LNCaP clone FGC (cell line): ENCODE measurements around the gene STAT6.
"Not testable (repeated sequence)": the region's sequence is repeated elsewhere in the genome, so short reads cannot be mapped to it uniquely, and the experiment has no call there.

Source experiments
- DNase-seq: peaks from one replicate; pipeline ENCODE4 v3.0.0-alpha.2; 2011; ENCODE audit warnings: low read depth
- H3K4me3 ChIP-seq: 2 replicates; pipeline ENCODE4 v1.5.1; 2011; ENCODE audit warnings: mild to moderate bottlenecking, low read depth, low read length, control low read depth
- TF ChIP-seq, protein P1 (sequence below): IDR thresholded peaks from 2 replicates; pipeline ENCODE4 v1.5.1; 2012; ENCODE audit warnings: mild to moderate bottlenecking; ENCODE audit not compliant: control insufficient read depth, insufficient read depth; ENCODE audit errors: extremely low read depth

STAT6 gene

DNA sequence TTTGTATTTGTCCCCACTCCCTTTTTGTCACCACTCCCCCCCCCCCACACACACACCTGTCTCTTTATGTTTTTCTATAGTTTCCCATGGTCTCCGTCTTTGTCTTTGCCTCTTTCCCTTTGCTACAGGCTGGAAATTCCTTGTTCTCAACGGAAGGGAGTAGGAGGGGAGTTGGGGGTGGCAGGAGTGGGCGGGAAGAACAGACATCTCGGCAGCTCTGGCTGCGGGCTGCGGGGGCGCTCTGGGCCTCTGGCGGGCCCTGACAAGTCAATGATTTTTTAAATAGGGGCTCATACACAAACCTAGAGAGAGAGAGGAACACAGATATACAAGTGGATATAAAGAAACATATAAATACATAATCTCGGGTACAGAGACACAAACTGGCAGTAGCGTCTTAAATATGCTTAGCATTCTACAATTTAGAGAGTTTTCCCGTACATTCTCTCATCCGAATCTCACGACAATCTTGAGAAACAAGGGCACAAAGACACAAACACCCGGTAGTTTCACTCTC is 24.6 kb downstream of the STAT6 start:
- H3K4me3 ChIP-seq: peak overlapping the region; percentile 58
- no peak for DNase-seq
- TF ChIP-seq, protein P1, sequence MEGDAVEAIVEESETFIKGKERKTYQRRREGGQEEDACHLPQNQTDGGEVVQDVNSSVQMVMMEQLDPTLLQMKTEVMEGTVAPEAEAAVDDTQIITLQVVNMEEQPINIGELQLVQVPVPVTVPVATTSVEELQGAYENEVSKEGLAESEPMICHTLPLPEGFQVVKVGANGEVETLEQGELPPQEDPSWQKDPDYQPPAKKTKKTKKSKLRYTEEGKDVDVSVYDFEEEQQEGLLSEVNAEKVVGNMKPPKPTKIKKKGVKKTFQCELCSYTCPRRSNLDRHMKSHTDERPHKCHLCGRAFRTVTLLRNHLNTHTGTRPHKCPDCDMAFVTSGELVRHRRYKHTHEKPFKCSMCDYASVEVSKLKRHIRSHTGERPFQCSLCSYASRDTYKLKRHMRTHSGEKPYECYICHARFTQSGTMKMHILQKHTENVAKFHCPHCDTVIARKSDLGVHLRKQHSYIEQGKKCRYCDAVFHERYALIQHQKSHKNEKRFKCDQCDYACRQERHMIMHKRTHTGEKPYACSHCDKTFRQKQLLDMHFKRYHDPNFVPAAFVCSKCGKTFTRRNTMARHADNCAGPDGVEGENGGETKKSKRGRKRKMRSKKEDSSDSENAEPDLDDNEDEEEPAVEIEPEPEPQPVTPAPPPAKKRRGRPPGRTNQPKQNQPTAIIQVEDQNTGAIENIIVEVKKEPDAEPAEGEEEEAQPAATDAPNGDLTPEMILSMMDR: no peak

DNA sequence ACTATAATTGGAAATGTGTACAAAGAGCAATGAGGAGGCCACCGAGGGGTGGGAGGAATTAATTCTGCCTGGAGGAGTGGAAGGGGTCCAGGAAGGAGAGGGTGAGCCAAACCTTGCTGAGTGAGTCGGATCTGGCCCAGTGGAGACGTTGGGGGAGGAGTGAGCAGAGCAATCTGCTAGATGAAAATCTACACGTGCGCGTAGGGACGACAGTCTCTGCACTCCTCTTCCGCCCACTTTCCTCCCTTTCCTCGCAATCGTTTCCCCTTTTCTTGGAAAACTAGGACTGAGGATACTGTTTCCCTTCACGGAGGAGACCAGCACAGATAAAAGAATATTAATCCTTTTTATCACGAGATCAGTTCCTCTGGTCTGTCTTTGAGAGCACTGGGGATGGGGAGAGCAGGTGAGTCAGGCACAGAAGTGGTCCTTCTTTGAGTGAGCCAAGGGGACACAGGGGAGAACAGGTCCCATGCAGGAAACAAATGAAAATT is 25.1 kb downstream of the STAT6 start:
- TF ChIP-seq, protein P1: no peak
- no peak for DNase-seq
- H3K4me3 ChIP-seq: no peak overlapping the region

DNA sequence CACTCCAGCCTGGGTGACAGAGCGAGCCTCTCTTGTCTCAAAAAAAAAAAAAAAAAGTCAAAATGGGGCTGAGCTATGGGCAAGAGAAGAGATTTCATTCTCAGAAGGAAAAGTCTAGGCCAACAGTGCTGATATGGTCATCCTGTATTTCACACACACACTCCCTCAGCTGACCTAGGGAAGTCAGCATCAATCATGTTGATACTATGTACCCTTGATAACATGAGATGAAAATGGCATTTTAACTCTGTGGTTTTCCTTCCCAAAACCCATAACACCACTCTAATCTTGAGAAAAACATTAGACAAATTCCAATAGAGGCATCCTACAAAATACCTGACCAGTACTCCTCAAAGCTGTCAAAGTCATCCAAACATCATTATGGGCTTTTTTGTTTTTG is 30.3 kb downstream of the STAT6 start:
- DNase-seq: no peak
- TF ChIP-seq, protein P1: no peak
- H3K4me3 ChIP-seq: no peak overlapping the region

DNA sequence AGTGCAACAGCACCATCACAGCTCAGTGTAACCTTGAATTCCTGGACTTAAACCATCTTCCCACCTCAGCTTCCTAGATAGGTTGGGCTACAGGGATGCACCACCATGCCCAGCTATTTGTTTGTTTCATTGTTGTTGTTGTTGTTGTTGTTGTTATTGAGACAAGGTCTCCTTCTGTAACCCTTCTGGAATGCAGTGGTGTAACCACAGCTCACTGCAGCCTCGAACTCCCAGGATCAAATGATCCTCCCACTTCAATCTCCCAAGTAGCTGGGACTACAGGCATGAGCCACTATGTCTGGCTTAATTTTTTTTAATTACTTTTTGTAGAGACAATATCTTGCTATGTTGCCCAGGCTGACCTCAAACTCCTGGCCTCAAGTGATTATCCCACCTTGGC is 31.3 kb downstream of the STAT6 start:
- peak overlapping the region; percentile 80 for H3K4me3 ChIP-seq
- DNase-seq: no peak

DNA sequence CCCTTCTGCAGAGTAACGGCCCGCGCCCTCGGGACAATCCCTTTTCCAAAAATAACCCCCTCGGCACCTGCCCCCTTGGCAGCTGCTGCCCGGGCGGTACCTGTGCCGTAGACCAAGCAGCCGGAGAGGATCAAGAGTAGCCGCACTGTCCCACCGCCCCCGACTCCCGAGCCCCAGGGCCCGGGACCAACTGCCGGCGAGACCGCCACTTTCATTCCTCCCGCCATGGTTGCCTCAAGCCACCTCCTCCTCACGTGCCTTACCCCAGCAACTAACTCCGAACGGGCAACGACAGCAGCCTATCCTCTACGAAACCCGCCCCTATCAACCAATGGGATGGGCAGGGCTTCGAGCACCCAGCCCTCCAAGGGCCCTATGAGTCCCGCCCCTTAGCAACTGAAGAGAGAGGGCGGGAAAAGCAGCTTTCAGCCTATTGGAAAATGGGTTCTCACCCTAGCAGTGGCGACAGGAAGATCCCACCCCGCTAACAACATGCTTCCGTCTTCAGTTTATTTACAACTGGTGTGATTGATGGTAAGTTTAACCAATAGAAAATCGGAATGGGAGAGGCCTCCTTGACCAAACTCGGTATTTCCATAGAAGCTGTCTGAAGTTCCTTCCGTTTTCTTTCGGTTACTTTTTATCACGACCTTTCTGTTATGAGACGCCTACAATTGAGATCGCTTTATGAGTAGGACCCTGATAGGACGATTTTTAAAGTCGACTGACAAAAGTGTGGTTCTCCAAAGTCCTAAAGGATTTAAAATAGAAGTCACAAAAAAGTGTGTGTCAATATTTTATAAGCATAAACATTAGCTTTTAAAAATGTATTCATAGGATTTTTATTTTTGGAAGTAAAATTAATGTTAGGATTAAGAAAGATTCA is 32.4 kb downstream of the STAT6 start, which contains the start of gene NEMP1:
TSS of gene NEMP1 (minus strand) at position 273 of the 886 bp plus-strand sequence. CDS start at position 227, 46 bp downstream.
- TF ChIP-seq, protein P1: no peak
- DNase-seq: peak; percentile 100
- H3K4me3 ChIP-seq: peak within 1 kb of the TSS; percentile 80

More for the DNA sequence above, 31.3 kb downstream of the STAT6 start:
- TF ChIP-seq, protein P1: no peak

DNA sequence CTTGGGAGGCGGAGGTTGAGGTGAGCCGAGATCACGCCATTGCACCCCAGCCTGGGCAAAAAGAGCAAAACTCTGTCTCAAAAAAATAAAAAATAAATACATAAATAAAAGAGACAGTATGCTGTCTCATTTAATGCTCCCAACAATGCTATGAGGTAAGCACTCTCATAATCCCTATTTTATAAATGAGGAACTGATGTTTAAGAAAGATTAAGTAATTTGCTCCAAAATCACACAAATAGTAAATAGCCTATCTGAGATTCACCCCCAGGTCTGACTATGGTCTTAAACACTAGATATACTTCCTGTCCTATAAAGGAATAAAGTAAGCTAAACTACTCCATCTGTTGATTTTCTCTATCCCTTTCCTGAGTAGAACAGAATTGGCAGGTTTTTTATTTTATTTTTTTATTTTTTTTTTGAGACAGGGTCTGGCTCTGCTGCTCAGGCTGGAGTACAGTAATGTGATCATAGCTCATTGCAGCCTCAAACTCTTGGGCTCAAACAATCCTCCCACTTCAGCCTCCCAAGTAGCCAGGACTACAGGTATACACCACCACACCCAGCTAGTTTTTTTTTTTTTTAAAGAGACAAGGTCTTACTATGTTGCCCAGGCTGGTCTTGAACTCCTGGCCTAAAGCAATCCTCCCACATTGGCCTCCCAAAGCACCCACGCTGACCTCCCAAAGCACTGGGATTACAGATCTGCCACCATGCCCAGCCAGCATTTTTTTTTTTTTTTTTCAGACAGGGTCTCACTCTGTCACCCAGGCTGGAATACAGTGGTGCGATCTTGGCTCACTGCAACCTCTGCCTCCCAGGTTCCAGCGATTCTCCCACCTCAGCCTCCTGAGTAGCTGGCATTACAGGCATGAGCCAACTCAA is 37.4 kb downstream of the STAT6 start:
- not testable (repeated sequence) for DNase-seq, H3K4me3 ChIP-seq

DNA sequence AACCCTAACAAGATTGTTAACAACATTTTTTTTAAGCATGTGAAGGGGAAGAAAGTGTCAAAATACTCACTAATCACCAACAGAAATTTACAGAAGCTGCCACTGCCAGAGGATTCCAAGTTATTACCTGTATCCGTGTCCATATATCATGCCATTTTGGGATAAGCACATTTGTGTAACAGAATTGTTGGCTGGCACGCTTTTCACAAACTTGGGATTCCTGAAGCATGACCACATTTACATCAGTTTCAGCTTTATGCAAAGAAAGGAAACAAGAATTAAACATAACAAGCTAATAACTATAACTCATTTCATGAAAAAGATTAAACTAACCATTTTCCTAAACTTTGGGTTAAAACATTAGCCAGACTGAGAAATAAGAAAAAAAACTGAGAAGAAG is 38.5 kb downstream of the STAT6 start:
- H3K4me3 ChIP-seq: no peak overlapping the region
- TF ChIP-seq, protein P1: no peak
- DNase-seq: no peak
